Psoas muscle (tissue), 8 donors: Measurements from ENCODE around the gene SLC22A2. TPM values are rescaled to one million over a fixed set of nuclear protein-coding genes. Genes with fewer than 3 reads are reported as not detected.

Experiments
- ATAC-seq, 4 donors: fragments of 200-7000 bp; cut with Tn5 transposase; one replicate each; pipeline ENCODE4 v1.9.1; 2020; ENCODE audit warnings: moderate library complexity in 3 of 4, mild to moderate bottlenecking in 2 of 4
- DNase-seq, 2 donors: peaks; one replicate each; pipeline ENCODE4 v3.0.0-alpha.2; 2020
- H3K27ac ChIP-seq: fragments of 200-600 bp; one replicate; pipeline ENCODE4 v1.8.0; 2022
- H3K27me3 ChIP-seq, 3 donors: fragments of 200-600 bp in 1 of 3; one replicate each; pipeline versions ENCODE4 v1.6.1 to v1.8.0; 2013 to 2022; ENCODE audit warnings: low read length in 2 of 3, mild to moderate bottlenecking in 2 of 3, moderate library complexity in 1 of 3; ENCODE audit not compliant: insufficient read depth in 3 of 3
- H3K36me3 ChIP-seq, 2 donors: fragments of 200-600 bp in 1 of 2; one replicate each; pipeline versions ENCODE4 v1.6.1 to v1.8.0; 2013 to 2022; ENCODE audit warnings: low read depth in 1 of 2, mild to moderate bottlenecking in 1 of 2, moderate library complexity in 1 of 2; ENCODE audit not compliant: insufficient read depth in 1 of 2
- H3K4me1 ChIP-seq: fragments of 200-600 bp; one replicate; pipeline ENCODE4 v1.8.0; 2022
- H3K4me3 ChIP-seq: fragments of 200-600 bp; one replicate; pipeline ENCODE4 v1.8.0; 2022; ENCODE audit warnings: mild to moderate bottlenecking
- H3K9me3 ChIP-seq: fragments of 200-600 bp; one replicate; pipeline ENCODE4 v1.8.0; 2022
- WGBS, 3 donors: extraction: QIAGEN DNeasy Blood & Tissue Kit; methylation state at CpG; one replicate each; pipeline versions ENCODE4 v1.1.6 to v1.1.7; 2013; 5-methylcytosine and 5-hydroxymethylcytosine counted together
- intact Hi-C, 2 donors: fragments of 100-400 bp; cut with DNase I; formaldehyde crosslinking; loops; one replicate each; pipeline versions ENCODE4 v1.11.0 to v1.14.2; 2022
- polyA plus RNA-seq, 3 donors: library from polyadenylated mRNA; stranded (reverse); fragments of 200-250 nt; gene quantifications; one replicate each; pipeline ENCODE4 v1.2.3, GENCODE V29; 2013
- total RNA-seq, 4 donors: library from RNA; stranded (reverse); fragmentation: NEBNext Ultra II Directional in 2 of 4; extraction: Animal tissue kit (Norgen Biotek cat#: 25700) in 2 of 4; gene quantifications; one replicate each; pipeline versions ENCODE4 v1.2.1 to v1.2.4, GENCODE V29; 2021 to 2023
- TF ChIP-seq, protein P1 (sequence below): fragments of 200-600 bp; IDR thresholded peaks from one replicate; pipeline ENCODE4 v1.8.0; 2022; ENCODE audit warnings: antibody characterized with exemption
- donor health status: healthy with polysubstance abuse.
- donor health status: DM: no; HTN: no; CAD: no; lungs with moderate emphysema.
- donor health status: Bipolar disorder and iron deficiency.
- donor health status: healthy.
- donor health status: DM: yes; HTN: yes; CAD: no.
- donor health status: DM: no; HTN: no; CAD: no.
- donor health status: DM: no; HTN: no; CAD: no.
- donor health status: DM: yes; HTN: yes; CAD: no.

SLC22A2 gene
- total and polyA plus RNA-seq, 7 donors = 0.06 to 0.75 (median 0.44) TPM; not detected in 1

DNA sequence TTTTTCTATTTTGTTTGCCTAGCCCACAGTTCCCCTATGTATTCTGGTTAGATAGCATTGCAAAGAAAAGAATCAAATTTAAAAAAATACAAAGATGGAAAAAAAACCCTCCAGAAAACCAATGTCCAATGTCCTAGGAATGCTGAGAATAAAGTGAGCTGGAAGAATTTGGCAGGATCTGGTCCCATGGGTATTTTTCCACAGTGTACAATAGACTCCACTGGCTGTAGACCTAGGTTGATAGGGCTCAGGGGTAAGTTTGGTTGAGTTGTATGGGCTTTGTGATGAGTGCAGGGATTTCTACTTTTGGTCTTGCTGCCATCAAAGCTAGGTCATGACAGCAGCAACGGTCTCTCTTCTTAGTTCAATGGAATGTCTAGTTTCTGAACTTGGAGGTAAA, 41.5 kb downstream of the SLC22A2 start:
- TF ChIP-seq, protein P1, sequence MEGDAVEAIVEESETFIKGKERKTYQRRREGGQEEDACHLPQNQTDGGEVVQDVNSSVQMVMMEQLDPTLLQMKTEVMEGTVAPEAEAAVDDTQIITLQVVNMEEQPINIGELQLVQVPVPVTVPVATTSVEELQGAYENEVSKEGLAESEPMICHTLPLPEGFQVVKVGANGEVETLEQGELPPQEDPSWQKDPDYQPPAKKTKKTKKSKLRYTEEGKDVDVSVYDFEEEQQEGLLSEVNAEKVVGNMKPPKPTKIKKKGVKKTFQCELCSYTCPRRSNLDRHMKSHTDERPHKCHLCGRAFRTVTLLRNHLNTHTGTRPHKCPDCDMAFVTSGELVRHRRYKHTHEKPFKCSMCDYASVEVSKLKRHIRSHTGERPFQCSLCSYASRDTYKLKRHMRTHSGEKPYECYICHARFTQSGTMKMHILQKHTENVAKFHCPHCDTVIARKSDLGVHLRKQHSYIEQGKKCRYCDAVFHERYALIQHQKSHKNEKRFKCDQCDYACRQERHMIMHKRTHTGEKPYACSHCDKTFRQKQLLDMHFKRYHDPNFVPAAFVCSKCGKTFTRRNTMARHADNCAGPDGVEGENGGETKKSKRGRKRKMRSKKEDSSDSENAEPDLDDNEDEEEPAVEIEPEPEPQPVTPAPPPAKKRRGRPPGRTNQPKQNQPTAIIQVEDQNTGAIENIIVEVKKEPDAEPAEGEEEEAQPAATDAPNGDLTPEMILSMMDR = no peak
- H3K27me3 ChIP-seq = no peaks in the 10 kb centered on the region
- DNase-seq (no peak), ATAC-seq (no peak)
- no peaks in the 10 kb centered on the region for H3K9me3 ChIP-seq
- H3K27ac ChIP-seq = no peak overlapping the region
- H3K36me3 ChIP-seq = no peaks in the 10 kb centered on the region
- intact Hi-C loops = no loop called here
- no peak overlapping the region for H3K4me3 ChIP-seq
- 70 to 73% (median 71%) methylated on average over 1 of the region's 1 CpG for WGBS, 3 donors
- no peaks in the 10 kb centered on the region for H3K4me1 ChIP-seq

DNA sequence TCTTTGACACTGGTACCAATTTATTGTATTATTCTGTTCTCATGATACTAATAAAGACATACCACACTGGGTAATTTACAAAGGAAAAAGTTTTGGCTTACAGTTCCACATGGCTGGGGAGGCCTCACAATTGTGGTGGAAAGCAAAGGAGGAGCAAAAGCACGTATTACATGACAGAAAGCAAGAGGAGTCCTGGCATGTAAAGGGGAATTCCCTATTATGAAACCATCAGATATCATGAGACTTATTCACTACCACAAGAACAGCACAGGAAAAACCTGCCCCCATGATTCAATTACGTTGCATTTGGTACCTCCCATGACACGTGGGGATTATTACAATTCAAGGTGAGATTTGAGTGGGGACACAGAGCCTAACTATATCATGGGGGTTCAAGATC, 43.4 kb downstream of the SLC22A2 start:
- ATAC-seq (no peak), DNase-seq (no peak)
- Histone ChIP-seq H3K27ac (no peak overlapping the region), H3K36me3 (no peaks in the 10 kb centered on the region), H3K9me3 (no peaks in the 10 kb centered on the region), H3K4me1 (no peaks in the 10 kb centered on the region), H3K4me3 (no peak overlapping the region), H3K27me3 (no peaks in the 10 kb centered on the region)
- WGBS, 3 donors = 41 to 46% (median 45%) methylated on average over 3 of the region's 3 CpGs
- TF ChIP-seq, protein P1 = no peak
- intact Hi-C loops = no loop called here

DNA sequence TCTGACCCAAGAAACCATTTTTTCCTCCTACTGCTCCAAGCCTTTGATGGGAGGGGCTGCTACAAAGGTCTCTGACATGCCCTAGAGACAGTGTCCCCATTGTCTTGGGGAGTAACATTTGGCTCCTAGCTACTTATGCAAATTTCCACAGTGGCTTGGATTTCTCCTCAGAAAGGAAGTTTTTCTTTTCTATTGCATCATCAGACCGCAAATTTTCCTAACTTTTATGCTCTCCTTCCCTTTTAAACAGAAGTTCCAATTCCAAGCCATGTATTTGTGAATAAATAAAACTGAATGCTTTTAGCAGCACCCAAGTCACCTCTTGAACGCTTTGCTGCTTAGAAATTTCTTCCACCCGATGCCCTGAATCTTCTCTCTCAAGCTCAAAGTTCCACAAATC, 51.0 kb downstream of the SLC22A2 start:
- H3K36me3 ChIP-seq = no peaks in the 10 kb centered on the region
- H3K9me3 ChIP-seq = no peaks in the 10 kb centered on the region
- no peak for ATAC-seq
- H3K27me3 ChIP-seq = no peaks in the 10 kb centered on the region
- 74 to 88% (median 85%) methylated on average over 3 of the region's 3 CpGs for WGBS, 3 donors
- H3K27ac ChIP-seq = no peak overlapping the region
- no peak for DNase-seq
- intact Hi-C loops = no loop called here
- H3K4me1 ChIP-seq = no peaks in the 10 kb centered on the region
- TF ChIP-seq, protein P1 = no peak
- H3K4me3 ChIP-seq = no peak overlapping the region

DNA sequence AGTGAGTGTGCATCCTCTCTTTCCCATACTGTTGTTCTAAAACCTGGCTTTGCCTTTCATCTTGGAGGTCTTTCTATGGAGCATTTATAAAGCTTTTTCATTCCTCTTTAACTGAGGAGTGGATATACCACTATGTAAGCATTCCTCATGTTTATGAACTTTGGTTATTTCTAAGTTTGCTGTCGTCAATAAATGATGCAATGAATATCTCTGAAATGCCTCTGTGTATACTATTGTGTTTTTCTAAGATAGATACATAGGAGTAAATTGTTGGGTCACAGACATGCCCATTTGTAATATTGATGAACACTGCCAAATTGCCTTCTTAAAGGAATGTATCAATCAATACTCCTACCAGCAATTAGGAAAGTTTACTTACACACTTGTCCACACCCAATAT, 53.9 kb downstream of the SLC22A2 start:
- intact Hi-C loops = no loop called here
- 84 to 93% (median 90%) methylated on average over 1 of the region's 1 CpG for WGBS, 3 donors

DNA sequence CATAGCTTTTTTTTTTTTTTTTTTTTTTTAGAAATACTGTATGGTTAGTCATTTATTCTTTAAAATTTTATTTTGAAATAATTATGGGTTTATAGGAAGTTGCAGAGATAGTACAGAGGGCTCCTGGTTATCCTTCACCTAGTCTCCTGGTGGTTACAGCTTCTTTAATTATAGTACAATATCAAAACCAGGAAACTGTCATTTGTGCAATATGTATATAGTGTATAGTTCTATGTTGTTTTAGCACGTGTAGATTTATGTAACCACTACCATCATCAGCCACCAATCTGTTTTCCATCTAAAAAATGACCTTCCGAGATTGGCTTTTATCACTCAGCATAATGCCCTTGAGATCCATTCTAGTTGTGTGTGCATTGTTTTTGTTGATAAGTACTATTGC, 54.7 kb downstream of the SLC22A2 start:
- 77 to 90% (median 85%) methylated on average over 2 of the region's 2 CpGs for WGBS, 3 donors
- intact Hi-C loops = no loop called here
- no peak for DNase-seq
- Histone ChIP-seq H3K4me3 (no peak overlapping the region), H3K27me3 (no peaks in the 10 kb centered on the region), H3K27ac (no peak overlapping the region), H3K9me3 (no peaks in the 10 kb centered on the region), H3K36me3 (no peaks in the 10 kb centered on the region), H3K4me1 (no peaks in the 10 kb centered on the region)
- ATAC-seq = no peak
- TF ChIP-seq, protein P1 = no peak

More for the DNA sequence above, 53.9 kb downstream of the SLC22A2 start:
- no peaks in the 10 kb centered on the region for H3K36me3 ChIP-seq
- H3K9me3 ChIP-seq = no peaks in the 10 kb centered on the region
- TF ChIP-seq, protein P1 = no peak
- ATAC-seq = no peak
- no peak overlapping the region for H3K4me3 ChIP-seq
- H3K4me1 ChIP-seq = no peaks in the 10 kb centered on the region
- DNase-seq = no peak
- no peaks in the 10 kb centered on the region for H3K27me3 ChIP-seq
- H3K27ac ChIP-seq = no peak overlapping the region
